IMR-90 (cell line): ENCODE measurements around the gene PLD4. TPM values are rescaled to one million over a fixed set of nuclear protein-coding genes. Genes with fewer than 3 reads are reported as not detected.

Experiments used
- ATAC-seq: fragments of 200-7000 bp; cut with Tn5 transposase; 2 replicates; pipeline ENCODE4 v1.9.1; 2020; ENCODE audit warnings: low read depth, mild to moderate bottlenecking, moderate library complexity
- BruUV-seq: library from RNA; stranded (reverse); fragments of 400-500 nt; replicated peaks from 2 replicates; lab custom pipeline; 2021; lab: Mats Ljungman, UMichigan
- CTCF ChIA-PET: fragments of 300-600 bp; formaldehyde crosslinking; extraction: SDS; loops from one replicate; lab custom pipeline; 2021; ENCODE audit warnings: antibody characterized with exemption; lab: Yijun Ruan, JAX
- POLR2A ChIA-PET: fragments of 300-600 bp; sonication (Branson Sonifier 250); formaldehyde crosslinking; loops from one replicate; lab custom pipeline; 2022; ENCODE audit warnings: antibody characterized with exemption; ENCODE audit not compliant: unreplicated experiment; lab: Charles Lee
- DNase-seq: peaks from one replicate; pipeline ENCODE4 v3.0.0; 2013
- H2AFZ ChIP-seq: replicated peaks from 2 replicates; pipeline ENCODE3; 2013; ENCODE audit warnings: low read length, mild to moderate bottlenecking; ENCODE audit not compliant: poor library complexity
- H2AK5ac ChIP-seq: 2 replicates; pipeline ENCODE4 v1.6.1; 2013; ENCODE audit warnings: low read depth, low read length, inconsistent platforms
- H2AK9ac ChIP-seq: replicated peaks from 2 replicates; pipeline ENCODE3; 2013; ENCODE audit warnings: mild to moderate bottlenecking, low read depth, low read length, moderate library complexity; ENCODE audit not compliant: poor library complexity
- H2BK120ac ChIP-seq: 2 replicates; pipeline ENCODE4 v1.6.1; 2013; ENCODE audit warnings: low read depth, low read length, inconsistent platforms
- H2BK15ac ChIP-seq: 3 replicates; pipeline ENCODE4 v1.6.1; 2013; ENCODE audit warnings: low read depth, low read length, inconsistent platforms
- H2BK20ac ChIP-seq: 2 replicates; pipeline ENCODE4 v1.6.1; 2013; ENCODE audit warnings: low read depth, mild to moderate bottlenecking, inconsistent platforms, low read length, moderate library complexity
- H2BK5ac ChIP-seq: 2 replicates; pipeline ENCODE4 v1.6.1; 2013; ENCODE audit warnings: mild to moderate bottlenecking, low read depth, low read length, inconsistent platforms; ENCODE audit not compliant: poor library complexity, severe bottlenecking
- H3K14ac ChIP-seq: replicated peaks from 2 replicates; pipeline ENCODE4 v1.6.1; 2013; ENCODE audit warnings: low read depth, low read length, inconsistent platforms
- H3K18ac ChIP-seq: 2 replicates; pipeline ENCODE4 v1.6.1; 2013; ENCODE audit warnings: low read depth, low read length, control low read depth
- H3K23ac ChIP-seq: 2 replicates; pipeline ENCODE4 v1.6.1; 2013; ENCODE audit warnings: low read depth, low read length, inconsistent platforms
- H3K27ac ChIP-seq: 2 replicates; pipeline ENCODE4 v1.5.1; 2013; ENCODE audit warnings: mild to moderate bottlenecking, control low read depth, low read length; ENCODE audit not compliant: insufficient read depth
- H3K27me3 ChIP-seq: 2 replicates; pipeline ENCODE4 v1.6.1; 2013; ENCODE audit warnings: low read length; ENCODE audit not compliant: control insufficient read depth, insufficient read depth
- H3K36me3 ChIP-seq: 2 replicates; pipeline ENCODE4 v1.6.1; 2013; ENCODE audit warnings: low read length, mixed read lengths; ENCODE audit not compliant: control insufficient read depth, insufficient read depth
- H3K4ac ChIP-seq: 2 replicates; pipeline ENCODE4 v1.6.1; 2013; ENCODE audit warnings: low read depth, low read length, inconsistent platforms
- H3K4me1 ChIP-seq: 2 replicates; pipeline ENCODE4 v1.6.1; 2013; ENCODE audit warnings: low read length, mixed read lengths; ENCODE audit not compliant: control insufficient read depth, insufficient read depth
- H3K4me2 ChIP-seq: 2 replicates; pipeline ENCODE4 v1.6.1; 2013; ENCODE audit warnings: low read depth, mild to moderate bottlenecking, control low read depth, low read length, moderate library complexity
- H3K4me3 ChIP-seq: 2 replicates; pipeline ENCODE4 v1.5.1; 2013; ENCODE audit warnings: low read depth, mild to moderate bottlenecking, control low read depth, low read length, moderate library complexity; ENCODE audit not compliant: insufficient read depth
- H3K56ac ChIP-seq: 2 replicates; pipeline ENCODE4 v1.6.1; 2013; ENCODE audit warnings: low read length, inconsistent platforms; ENCODE audit not compliant: insufficient read depth; ENCODE audit errors: extremely low read depth
- H3K79me1 ChIP-seq, 2 experiments: 2 replicates each; pipeline ENCODE4 v1.6.1; 2013; ENCODE audit warnings: low read length in 2 of 2, inconsistent platforms in 1 of 2, low read depth in 1 of 2
- H3K9ac ChIP-seq: 2 replicates; pipeline ENCODE4 v1.6.1; 2013; ENCODE audit warnings: low read depth, low read length, control low read depth
- H3K9me1 ChIP-seq: 2 replicates; pipeline ENCODE4 v1.6.1; 2013; ENCODE audit warnings: low read length, inconsistent platforms; ENCODE audit not compliant: insufficient read depth
- H3K9me3 ChIP-seq: 2 replicates; pipeline ENCODE4 v1.6.1; 2013; ENCODE audit warnings: low read length; ENCODE audit not compliant: control insufficient read depth, insufficient read depth
- H4K20me1 ChIP-seq: 2 replicates; pipeline ENCODE4 v1.6.1; 2013; ENCODE audit warnings: low read length, inconsistent platforms; ENCODE audit not compliant: insufficient read depth
- H4K5ac ChIP-seq: 2 replicates; pipeline ENCODE4 v1.6.1; 2013; ENCODE audit warnings: mild to moderate bottlenecking, low read depth, low read length, control low read depth
- H4K8ac ChIP-seq, 2 experiments: 2 replicates each; pipeline ENCODE4 v1.6.1; 2013; ENCODE audit warnings: low read depth in 2 of 2, low read length in 2 of 2, control low read depth in 1 of 2, inconsistent platforms in 1 of 2
- H4K91ac ChIP-seq: 2 replicates; pipeline ENCODE4 v1.6.1; 2013; ENCODE audit warnings: low read depth, low read length, inconsistent platforms; ENCODE audit not compliant: insufficient read depth
- BHLHE40 ChIP-seq: fragments of 150-350 bp; IDR thresholded peaks from 2 replicates; pipeline ENCODE4 v1.6.1; 2016; ENCODE audit warnings: mild to moderate bottlenecking, low read depth, low read length
- CEBPB ChIP-seq: IDR thresholded peaks from 2 replicates; pipeline ENCODE4 v1.6.1; 2012; ENCODE audit warnings: low read depth, low read length, improper control_type of control experiment
- CHD1 ChIP-seq: IDR thresholded peaks from 2 replicates; pipeline ENCODE4 v1.6.1; 2012; ENCODE audit warnings: low read depth, low read length, improper control_type of control experiment
- FOS ChIP-seq: fragments of 150-350 bp; IDR thresholded peaks from 2 replicates; pipeline ENCODE4 v1.6.1; 2016; ENCODE audit warnings: low read depth, low read length
- MAFK ChIP-seq: IDR thresholded peaks from 2 replicates; pipeline ENCODE4 v1.6.1; 2012; ENCODE audit warnings: low read depth, low read length, improper control_type of control experiment
- MAZ ChIP-seq: IDR thresholded peaks from 2 replicates; pipeline ENCODE4 v1.6.1; 2012; ENCODE audit warnings: low read depth, mild to moderate bottlenecking, low read length, improper control_type of control experiment, moderate library complexity, borderline replicate concordance
- MXI1 ChIP-seq: IDR thresholded peaks from 2 replicates; pipeline ENCODE4 v1.6.1; 2012; ENCODE audit warnings: low read depth, mild to moderate bottlenecking, low read length, moderate library complexity, borderline replicate concordance
- NFE2L2 ChIP-seq: fragments of 150-350 bp; IDR thresholded peaks from 2 replicates; pipeline ENCODE4 v1.6.1; 2016; ENCODE audit warnings: low read depth, mild to moderate bottlenecking, low read length
- POLR2A ChIP-seq: IDR thresholded peaks from 2 replicates; pipeline ENCODE4 v1.6.1; 2012; ENCODE audit warnings: mild to moderate bottlenecking, low read depth, low read length
- RAD21 ChIP-seq: IDR thresholded peaks from 2 replicates; pipeline ENCODE4 v1.6.1; 2012; ENCODE audit warnings: low read length, improper control_type of control experiment
- RCOR1 ChIP-seq: IDR thresholded peaks from 2 replicates; pipeline ENCODE4 v1.6.1; 2012; ENCODE audit warnings: mild to moderate bottlenecking, low read length, improper control_type of control experiment; ENCODE audit not compliant: insufficient replicate concordance
- RFX5 ChIP-seq: IDR thresholded peaks from 2 replicates; pipeline ENCODE4 v1.8.0; 2012; ENCODE audit warnings: low read depth, mild to moderate bottlenecking, low read length, moderate library complexity
- SMC3 ChIP-seq: fragments of 150-350 bp; IDR thresholded peaks from 2 replicates; pipeline ENCODE4 v1.6.1; 2016; ENCODE audit warnings: low read depth, mild to moderate bottlenecking, antibody characterized with exemption, low read length, moderate library complexity
- WGBS, 2 experiments: methylation state at CpG; one replicate each; pipeline versions ENCODE4 v1.1.5 to v1.1.7; 2013; ENCODE audit warnings: missing lambda C conversion rate in 2 of 2; ENCODE audit not compliant: insufficient read length in 1 of 2; ENCODE audit errors: extremely low coverage in 2 of 2; 5-methylcytosine and 5-hydroxymethylcytosine counted together
- dilution Hi-C: fragments of 300-500 bp; cut with HindIII; formaldehyde crosslinking; loops from one replicate; pipeline ENCODE4 v1.14.3; 2018; ENCODE audit warnings: low sequenced_read_pairs; ENCODE audit not compliant: unreplicated experiment
- in situ Hi-C: fragments of 300-500 bp; cut with MboI; formaldehyde crosslinking; loops from 3 replicates; pipeline ENCODE4 v1.14.3; 2019; ENCODE audit warnings: low sequenced_read_pairs, inconsistent platforms, mixed read lengths
- intact Hi-C: fragments of 100-400 bp; cut with micrococcal nuclease; formaldehyde crosslinking; loops from 2 replicates; pipeline ENCODE4 v1.10.0; 2022
- polyA plus RNA-seq, 3 experiments: library from polyadenylated mRNA; depleted of rRNA; stranded (reverse); fragments of >200 nt; gene quantifications; 2 replicates each; pipeline ENCODE4 v1.2.3, GENCODE V29; 2012; ENCODE audit warnings: low replicate concordance in 1 of 3
- total RNA-seq: library from RNA; depleted of rRNA; stranded (reverse); fragments of >200 nt; gene quantifications from 2 replicates; pipeline ENCODE4 v1.2.3, GENCODE V29; 2012
- TF ChIP-seq, protein P1 (sequence below): fragments of 150-350 bp; IDR thresholded peaks from 2 replicates; pipeline ENCODE4 v1.6.1; 2017; ENCODE audit warnings: mild to moderate bottlenecking, antibody characterized with exemption, low read length, low read depth
- TF ChIP-seq, protein P2 (sequence below): conservative IDR thresholded peaks from 2 replicates; pipeline ENCODE4 v1.5.1; 2012; ENCODE audit warnings: mild to moderate bottlenecking, low read depth, low read length, improper control_type of control experiment
- TF ChIP-seq, protein P3 (sequence below): fragments of 150-350 bp; IDR thresholded peaks from 2 replicates; pipeline ENCODE4 v1.6.1; 2016; ENCODE audit warnings: low read depth, mild to moderate bottlenecking, low read length, moderate library complexity, borderline replicate concordance

Gene PLD4
- total and polyA plus RNA-seq, 2 of the 4 experiments (the other 2 are of a cell fraction): 0.05 TPM; not detected in 1

DNA sequence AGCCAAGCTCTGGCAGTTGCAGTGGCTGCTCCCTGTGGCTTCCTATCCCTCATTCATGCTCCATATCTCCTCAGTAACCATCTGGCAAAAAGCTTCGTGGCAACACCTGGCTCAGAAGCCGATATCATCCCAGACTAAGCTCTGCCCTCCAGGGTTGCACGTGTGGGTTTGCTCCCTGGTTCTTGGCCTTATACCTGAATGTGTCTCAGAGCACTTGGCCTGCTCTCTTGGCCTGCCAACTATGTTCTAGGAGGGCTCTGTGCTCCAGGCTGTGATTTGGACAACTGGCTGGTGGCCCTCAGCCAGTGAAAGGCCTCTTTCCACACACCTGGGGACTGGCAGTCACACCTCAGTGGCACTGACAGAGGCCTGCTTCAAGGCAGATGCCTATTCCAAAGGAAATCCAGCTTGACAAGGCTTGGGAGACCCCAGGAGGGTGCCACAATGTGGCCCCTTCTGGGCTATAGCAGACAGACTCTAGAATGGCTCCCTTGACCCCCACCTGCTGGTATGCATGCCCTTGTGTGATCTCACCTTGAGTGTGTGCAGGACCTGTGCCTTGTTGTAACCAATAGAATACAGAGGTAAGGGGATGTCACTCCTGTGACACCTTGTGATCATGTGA is 10.5 kb downstream of the PLD4 start:
- H2BK120ac ChIP-seq: no peak overlapping the region
- 81% methylated on average over 2 of the region's 3 CpGs; no CpG with 5 or more reads in 1 of the 2 experiments for WGBS, 2 experiments
- DNase-seq (no peak), ATAC-seq (no peak)
- H3K4me2 ChIP-seq: no peak overlapping the region
- no peak overlapping the region for H3K27ac ChIP-seq
- no peaks in the 10 kb centered on the region for H4K20me1 ChIP-seq
- no peak overlapping the region for H4K8ac ChIP-seq
- H4K5ac ChIP-seq: no peak overlapping the region
- H3K36me3 ChIP-seq: no peaks in the 10 kb centered on the region
- H3K14ac ChIP-seq: no peak overlapping the region
- TF ChIP-seq RCOR1: no peak
- TF ChIP-seq, protein P1, sequence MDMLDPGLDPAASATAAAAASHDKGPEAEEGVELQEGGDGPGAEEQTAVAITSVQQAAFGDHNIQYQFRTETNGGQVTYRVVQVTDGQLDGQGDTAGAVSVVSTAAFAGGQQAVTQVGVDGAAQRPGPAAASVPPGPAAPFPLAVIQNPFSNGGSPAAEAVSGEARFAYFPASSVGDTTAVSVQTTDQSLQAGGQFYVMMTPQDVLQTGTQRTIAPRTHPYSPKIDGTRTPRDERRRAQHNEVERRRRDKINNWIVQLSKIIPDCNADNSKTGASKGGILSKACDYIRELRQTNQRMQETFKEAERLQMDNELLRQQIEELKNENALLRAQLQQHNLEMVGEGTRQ: no peak
- TF ChIP-seq, protein P2, sequence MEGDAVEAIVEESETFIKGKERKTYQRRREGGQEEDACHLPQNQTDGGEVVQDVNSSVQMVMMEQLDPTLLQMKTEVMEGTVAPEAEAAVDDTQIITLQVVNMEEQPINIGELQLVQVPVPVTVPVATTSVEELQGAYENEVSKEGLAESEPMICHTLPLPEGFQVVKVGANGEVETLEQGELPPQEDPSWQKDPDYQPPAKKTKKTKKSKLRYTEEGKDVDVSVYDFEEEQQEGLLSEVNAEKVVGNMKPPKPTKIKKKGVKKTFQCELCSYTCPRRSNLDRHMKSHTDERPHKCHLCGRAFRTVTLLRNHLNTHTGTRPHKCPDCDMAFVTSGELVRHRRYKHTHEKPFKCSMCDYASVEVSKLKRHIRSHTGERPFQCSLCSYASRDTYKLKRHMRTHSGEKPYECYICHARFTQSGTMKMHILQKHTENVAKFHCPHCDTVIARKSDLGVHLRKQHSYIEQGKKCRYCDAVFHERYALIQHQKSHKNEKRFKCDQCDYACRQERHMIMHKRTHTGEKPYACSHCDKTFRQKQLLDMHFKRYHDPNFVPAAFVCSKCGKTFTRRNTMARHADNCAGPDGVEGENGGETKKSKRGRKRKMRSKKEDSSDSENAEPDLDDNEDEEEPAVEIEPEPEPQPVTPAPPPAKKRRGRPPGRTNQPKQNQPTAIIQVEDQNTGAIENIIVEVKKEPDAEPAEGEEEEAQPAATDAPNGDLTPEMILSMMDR: no peak
- TF ChIP-seq CEBPB: no peak
- TF ChIP-seq BHLHE40: no peak
- no peak for TF ChIP-seq FOS
- TF ChIP-seq CHD1: no peak
- TF ChIP-seq MXI1: no peak
- no peak for TF ChIP-seq SMC3
- TF ChIP-seq, protein P3, sequence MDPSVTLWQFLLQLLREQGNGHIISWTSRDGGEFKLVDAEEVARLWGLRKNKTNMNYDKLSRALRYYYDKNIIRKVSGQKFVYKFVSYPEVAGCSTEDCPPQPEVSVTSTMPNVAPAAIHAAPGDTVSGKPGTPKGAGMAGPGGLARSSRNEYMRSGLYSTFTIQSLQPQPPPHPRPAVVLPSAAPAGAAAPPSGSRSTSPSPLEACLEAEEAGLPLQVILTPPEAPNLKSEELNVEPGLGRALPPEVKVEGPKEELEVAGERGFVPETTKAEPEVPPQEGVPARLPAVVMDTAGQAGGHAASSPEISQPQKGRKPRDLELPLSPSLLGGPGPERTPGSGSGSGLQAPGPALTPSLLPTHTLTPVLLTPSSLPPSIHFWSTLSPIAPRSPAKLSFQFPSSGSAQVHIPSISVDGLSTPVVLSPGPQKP: no peak
- no peak for TF ChIP-seq RAD21
- TF ChIP-seq MAFK: no peak
- no peak for TF ChIP-seq POLR2A
- TF ChIP-seq MAZ: no peak
- no peak for TF ChIP-seq NFE2L2
- no peak for TF ChIP-seq RFX5
- no peak overlapping the region for H3K18ac ChIP-seq
- no peak overlapping the region for H3K4me3 ChIP-seq
- POLR2A ChIA-PET: no interaction called here
- H3K4me1 ChIP-seq: peaks cover 2% of the 10 kb centered on the region; the same call in 1 of the 2 replicates
- H2AK9ac ChIP-seq: no peak overlapping the region
- peaks cover 63% of the 10 kb centered on the region for H3K27me3 ChIP-seq
- in situ Hi-C loops: loop anchor here (5.0 kb wide), 1 partner anchor 37 kb away; no protein-coding TSS in a partner anchor
- CTCF ChIA-PET: no interaction called here
- intact Hi-C loops: no loop called here
- H2BK15ac ChIP-seq: no peak overlapping the region
- H3K9ac ChIP-seq: no peak overlapping the region
- BruUV-seq: no TSS peak
- no peak overlapping the region for H2AK5ac ChIP-seq
- no peak overlapping the region for H3K56ac ChIP-seq
- H2BK20ac ChIP-seq: no peak overlapping the region
- H3K9me1 ChIP-seq: no peaks in the 10 kb centered on the region
- dilution Hi-C loops: loop anchor here (10.0 kb wide), 1 partner anchor 120 kb away; no protein-coding TSS in a partner anchor
- H4K91ac ChIP-seq: no peak overlapping the region
- H3K4ac ChIP-seq: no peak overlapping the region
- H3K79me1 ChIP-seq: no peaks in the 10 kb centered on the region
- H2BK5ac ChIP-seq: no peak overlapping the region
- H3K23ac ChIP-seq: no peak overlapping the region
- no peak overlapping the region for H2AFZ ChIP-seq
- H3K9me3 ChIP-seq: no peaks in the 10 kb centered on the region
